Cardiac muscle cell (in vitro differentiated cells and primary cell): ENCODE data around the gene C2. TPM values are rescaled to one million over a fixed set of nuclear protein-coding genes. Genes with fewer than 3 reads are reported as not detected.

Source experiments
- DNase-seq, 2 donors: peaks; one replicate each; pipeline versions ENCODE4 v3.0.0 to v3.0.0-alpha.2; 2010 to 2017; ENCODE audit warnings: low read depth in 1 of 2, low spot score in 1 of 2
- H3K27ac ChIP-seq: fragments of 200-600 bp; sonication (generic); 2 replicates; pipeline ENCODE4 v1.5.1; 2016
- H3K27me3 ChIP-seq: fragments of 200-600 bp; sonication (generic); 2 replicates; pipeline ENCODE4 v1.6.0; 2016; ENCODE audit warnings: control low read depth
- H3K36me3 ChIP-seq: fragments of 200-600 bp; sonication (generic); 2 replicates; pipeline ENCODE4 v1.5.1; 2016; ENCODE audit warnings: control low read depth
- H3K4me1 ChIP-seq: fragments of 200-600 bp; sonication (generic); 2 replicates; pipeline ENCODE4 v1.8.1; 2017; ENCODE audit warnings: low read depth, mild to moderate bottlenecking, mixed run types
- H3K4me3 ChIP-seq: fragments of 200-600 bp; sonication (generic); 2 replicates; pipeline ENCODE4 v1.5.1; 2016; ENCODE audit warnings: mild to moderate bottlenecking
- H3K9me3 ChIP-seq: fragments of 200-600 bp; sonication (generic); 2 replicates; pipeline ENCODE4 v1.5.1; 2017; ENCODE audit warnings: low read depth, mild to moderate bottlenecking, control low read depth
- CTCF ChIP-seq: IDR thresholded peaks from 2 replicates; pipeline ENCODE4 v1.5.1; 2012; ENCODE audit warnings: low read depth, mild to moderate bottlenecking, low read length
- polyA plus RNA-seq: library from polyadenylated mRNA; unstranded; fragments of >200 nt; fragmentation: Nextera tagmentation; extraction: Ambion mirVana; gene quantifications from 2 replicates; pipeline ENCODE4 v1.2.1, GENCODE V29; 2016
- total RNA-seq: library from RNA; depleted of rRNA; stranded (reverse); fragments of >200 nt; gene quantifications from 2 replicates; pipeline ENCODE4 v1.2.3, GENCODE V29; 2016

Gene C2
- total and polyA plus RNA-seq, 2 experiments from 2014 or later = 0.48 to 1.9 TPM

DNA sequence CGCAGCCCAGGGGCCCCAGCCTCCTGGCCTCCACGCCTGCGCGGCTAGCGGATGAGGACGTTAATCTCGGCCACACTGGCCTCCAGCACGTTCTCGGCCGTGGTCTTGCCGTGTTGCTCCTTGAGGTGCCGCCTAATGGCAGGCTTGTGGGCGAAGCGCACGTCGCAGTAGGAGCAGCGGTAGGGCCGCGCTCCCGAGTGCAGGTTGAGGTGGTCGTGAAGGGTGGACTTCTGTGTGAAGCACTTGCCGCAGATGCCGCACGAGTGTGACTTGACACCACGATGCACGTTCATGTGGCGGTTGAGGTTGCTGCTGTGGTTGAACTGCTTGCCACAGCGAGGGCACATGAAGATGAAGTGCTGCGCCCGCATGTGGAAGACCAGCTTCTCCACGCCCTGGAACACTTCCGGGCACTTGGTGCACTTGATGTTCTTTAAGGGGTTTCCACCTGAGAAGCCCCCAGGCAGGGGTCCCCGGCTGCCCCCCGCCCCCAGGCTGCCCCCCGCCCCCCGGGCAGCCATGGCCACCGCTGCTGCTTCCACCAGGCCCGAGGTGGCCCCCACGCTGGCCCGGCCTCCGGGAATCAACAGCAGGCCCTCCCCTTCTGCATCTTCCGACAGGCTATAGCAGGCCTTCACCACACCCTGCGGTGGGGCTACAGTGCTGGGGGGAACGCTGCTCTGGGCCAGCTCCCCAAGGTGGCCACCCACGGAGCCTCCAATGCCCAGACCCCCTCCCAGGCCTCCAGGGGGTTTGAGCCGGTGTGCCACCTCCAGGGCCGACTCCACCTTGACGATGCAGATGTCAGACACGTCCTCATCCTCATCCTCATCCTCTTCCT is 27.4 kb upstream of the C2 start:
- H3K27me3 ChIP-seq = no peaks in the 10 kb centered on the region

GRCh38 chr6:31900917-31901414 is 26.6 kb upstream of the C2 start:
- no peaks in the 10 kb centered on the region for H3K27me3 ChIP-seq
- H3K27ac ChIP-seq = peak overlapping the region; percentile 78
- peak overlapping the region; percentile 83 for H3K4me3 ChIP-seq
- no peak for TF ChIP-seq CTCF
- no peaks in the 10 kb centered on the region for H3K9me3 ChIP-seq
- peak in 1 of 2 donors; percentile 6 for DNase-seq
- peaks cover 1% of the 10 kb centered on the region for H3K36me3 ChIP-seq
- H3K4me1 ChIP-seq = peaks cover 21% of the 10 kb centered on the region

More for the DNA sequence above, 27.4 kb upstream of the C2 start:
- Histone ChIP-seq H3K9me3 (no peaks in the 10 kb centered on the region), H3K4me1 (peaks cover 21% of the 10 kb centered on the region), H3K36me3 (peaks cover 9% of the 10 kb centered on the region), H3K27ac (peak overlapping the region; percentile 78), H3K4me3 (no peak overlapping the region)
- no peak for TF ChIP-seq CTCF
- DNase-seq = no peak

GRCh38 chr6:31901415-31901952 is 26.0 kb upstream of the C2 start:
- H3K4me1 ChIP-seq = peaks cover 20% of the 10 kb centered on the region
- H3K36me3 ChIP-seq = no peaks in the 10 kb centered on the region
- H3K27ac ChIP-seq = peak overlapping the region; percentile 78
- H3K4me3 ChIP-seq = peak overlapping the region; percentile 83
- no peaks in the 10 kb centered on the region for H3K27me3 ChIP-seq
- TF ChIP-seq CTCF = no peak
- no peaks in the 10 kb centered on the region for H3K9me3 ChIP-seq
- DNase-seq = peak; percentile 56 to 66

DNA sequence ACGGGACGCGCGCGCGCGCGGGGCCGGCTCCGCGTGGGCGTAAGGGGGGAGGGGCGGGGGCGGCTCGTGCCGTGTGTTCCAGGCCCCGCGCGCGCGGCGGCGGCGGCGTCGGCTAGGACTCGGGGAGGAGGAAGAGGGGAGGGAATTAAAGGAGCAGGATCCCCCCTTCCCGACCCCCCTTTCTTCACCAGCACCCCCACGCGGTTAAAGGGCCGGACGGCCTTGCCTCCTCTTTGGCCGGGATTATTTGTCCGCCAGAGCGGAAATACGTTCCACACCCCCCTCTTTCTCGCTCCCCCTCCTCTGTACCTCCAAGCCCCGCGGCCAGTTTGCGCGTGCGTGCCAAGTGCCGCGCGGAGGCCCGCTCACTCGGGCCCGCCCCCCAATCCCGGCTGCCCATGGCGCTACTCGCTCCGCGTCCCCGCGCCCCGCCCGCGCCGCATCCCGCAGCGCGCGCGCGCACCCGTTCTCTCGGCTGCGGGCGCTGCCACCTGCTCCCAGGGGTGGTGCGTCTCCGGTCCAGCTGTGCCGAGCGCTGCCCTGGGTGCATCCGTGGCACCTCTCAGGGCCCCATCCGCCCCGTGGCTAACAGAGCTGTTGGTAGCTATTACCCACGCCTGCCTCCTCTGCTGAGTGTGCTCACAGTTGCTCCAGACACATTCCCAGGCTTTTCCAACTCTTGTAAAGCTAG is 25.4 kb upstream of the C2 start, which contains the start of gene ZBTB12:
ZBTB12 (minus strand) TSS at position 134 of the 691 bp plus-strand sequence. CDS start 781 bp downstream, outside the sequence.
- TF ChIP-seq CTCF = no peak
- Histone ChIP-seq H3K36me3 (no peaks in the 10 kb centered on the region), H3K4me3 (peak within 1 kb of the TSS; percentile 83), H3K27ac (peak within 1 kb of the TSS; percentile 78), H3K27me3 (no peaks in the 10 kb centered on the region), H3K9me3 (no peaks in the 10 kb centered on the region), H3K4me1 (peaks cover 16% of the 10 kb centered on the region)
- peak; percentile 98 for DNase-seq

- Histone ChIP-seq H3K4me3 (no peak overlapping the region), H3K27me3 (no peaks in the 10 kb centered on the region), H3K27ac (no peak overlapping the region), H3K9me3 (no peaks in the 10 kb centered on the region), H3K36me3 (no peaks in the 10 kb centered on the region), H3K4me1 (peaks cover 11% of the 10 kb centered on the region)
- peak in 1 of 2 donors; percentile 58 for DNase-seq
- no peak for TF ChIP-seq CTCF
These were observed 23.6 kb upstream of the C2 start for GRCh38 chr6:31903957-31904356.
